Natural killer cell (primary cell): Measurements from ENCODE around the gene IFITM1. TPM values are rescaled to one million over a fixed set of nuclear protein-coding genes. Genes with fewer than 3 reads are reported as not detected.

Experiments
- ATAC-seq, 3 donors: fragments of 150-1000 bp in 2 of 3; fragments of 200-7000 bp in 1 of 3; cut with Tn5 transposase; 1 replicate in 1 of 3; 2 replicates in 2 of 3; pipeline ENCODE4 v1.10.0; 2021; ENCODE audit warnings: mild to moderate bottlenecking in 2 of 3, moderate library complexity in 2 of 3
- DNase-seq, 2 donors: peaks; one replicate each; pipeline versions ENCODE4 v3.0.0 to v3.0.0-alpha.2; 2013 to 2021; ENCODE audit warnings: mixed read lengths in 1 of 2
- H3K27ac ChIP-seq: one replicate; pipeline ENCODE4 v1.5.1; 2013; ENCODE audit warnings: mild to moderate bottlenecking, low read length
- H3K27me3 ChIP-seq: one replicate; pipeline ENCODE4 v1.6.1; 2013; ENCODE audit warnings: low read length; ENCODE audit not compliant: control insufficient read depth, insufficient read depth
- H3K36me3 ChIP-seq: one replicate; pipeline ENCODE4 v1.6.1; 2013; ENCODE audit warnings: low read length; ENCODE audit not compliant: control insufficient read depth, insufficient read depth
- H3K4me1 ChIP-seq: one replicate; pipeline ENCODE4 v1.6.1; 2013; ENCODE audit warnings: low read length; ENCODE audit not compliant: control insufficient read depth, insufficient read depth
- H3K4me3 ChIP-seq: one replicate; pipeline ENCODE4 v1.5.1; 2013; ENCODE audit warnings: low read length
- H3K9me3 ChIP-seq: one replicate; pipeline ENCODE4 v1.6.1; 2013; ENCODE audit warnings: low read length; ENCODE audit not compliant: control insufficient read depth, insufficient read depth
- H3K27ac Mint-ChIP-seq, 2 donors: one replicate each; pipeline ENCODE4 v1.8.0; 2022; ENCODE audit warnings: mild to moderate bottlenecking in 2 of 2, mixed read lengths in 2 of 2, moderate library complexity in 1 of 2
- H3K27me3 Mint-ChIP-seq, 2 donors: one replicate each; pipeline ENCODE4 v1.8.0; 2022; ENCODE audit warnings: low read depth in 2 of 2, mixed read lengths in 2 of 2
- H3K36me3 Mint-ChIP-seq: one replicate; pipeline ENCODE4 v1.8.0; 2022; ENCODE audit warnings: mixed read lengths
- H3K4me1 Mint-ChIP-seq, 2 donors: one replicate each; pipeline ENCODE4 v1.8.0; 2022; ENCODE audit warnings: mixed read lengths in 2 of 2
- H3K4me3 Mint-ChIP-seq: one replicate; pipeline ENCODE4 v1.8.0; 2022; ENCODE audit warnings: mild to moderate bottlenecking, moderate library complexity, mixed read lengths
- H3K9me3 Mint-ChIP-seq, 2 donors: one replicate each; pipeline ENCODE4 v1.8.0; 2022; ENCODE audit warnings: mixed read lengths in 2 of 2
- WGBS: methylation state at CpG from one replicate; pipeline ENCODE4 v1.1.7; 2013; ENCODE audit warnings: missing lambda C conversion rate; ENCODE audit not compliant: insufficient coverage; 5-methylcytosine and 5-hydroxymethylcytosine counted together
- intact Hi-C: fragments of 100-400 bp; cut with micrococcal nuclease; formaldehyde crosslinking; loops from one replicate; pipeline ENCODE4 v1.14.2; 2022
- total RNA-seq, 4 donors: library from RNA; stranded (reverse); fragments of 120-200 nt in 1 of 4; gene quantifications; one replicate each; pipeline versions ENCODE4 v1.2.3 to v1.2.4, GENCODE V29; 2013 to 2022
- TF ChIP-seq, protein P1 (sequence below): fragments of 200-600 bp; IDR thresholded peaks from one replicate; pipeline ENCODE4 v1.8.0; 2022; ENCODE audit warnings: antibody characterized with exemption

The IFITM1 gene
- total RNA-seq, 3 donors from 2014 or later (not counting 1 experiment from before 2014, with no cell fraction given) = 540 to 809 (median 710) TPM

DNA sequence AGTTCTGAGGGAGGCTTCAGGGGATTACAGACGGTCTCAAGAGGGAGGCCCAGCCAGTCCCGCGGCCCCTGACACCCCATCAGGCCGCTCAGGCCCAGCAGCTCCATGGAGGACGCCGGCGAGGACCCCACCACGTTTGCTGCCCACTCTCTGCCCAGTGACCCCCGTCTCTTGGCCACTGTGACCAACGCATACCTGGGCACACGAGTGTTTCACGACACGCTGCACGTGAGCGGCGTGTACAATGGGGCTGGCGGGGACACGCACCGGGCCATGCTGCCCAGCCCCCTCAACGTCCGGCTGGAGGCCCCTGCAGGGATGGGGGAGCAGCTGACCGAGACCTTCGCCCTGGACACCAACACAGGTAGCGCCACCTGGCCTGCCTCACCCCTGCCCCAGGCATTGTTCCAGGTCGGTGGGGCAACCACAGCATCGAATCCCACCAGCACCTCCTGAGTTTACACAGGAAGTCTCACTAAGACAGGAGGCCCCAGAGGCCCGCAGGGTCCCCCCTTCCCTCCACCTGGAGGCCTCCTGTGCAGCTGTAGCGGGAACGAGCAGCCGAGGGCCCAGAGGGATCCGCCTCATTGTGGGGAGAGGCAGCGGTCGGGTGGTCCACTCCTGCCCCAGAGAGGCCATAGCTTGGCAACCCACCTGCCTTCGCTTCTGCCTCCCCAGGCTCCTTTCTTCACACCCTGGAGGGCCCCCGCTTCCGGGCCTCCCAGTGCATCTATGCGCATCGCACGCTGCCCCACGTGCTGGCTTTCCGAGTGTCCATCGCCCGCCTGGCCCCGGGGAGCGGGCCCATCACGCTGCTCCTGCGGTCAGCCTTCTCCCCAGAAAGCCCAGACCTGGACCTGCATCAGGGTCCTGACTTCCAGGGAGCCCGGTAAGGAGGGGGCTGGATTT, 23.9 kb upstream of the IFITM1 start:
- Histone ChIP-seq H3K9me3 (no peaks in the 10 kb centered on the region), H3K27me3 (no peaks in the 10 kb centered on the region), H3K4me1 (peaks cover 60% of the 10 kb centered on the region), H3K36me3 (peaks cover 21% of the 10 kb centered on the region), H3K4me3 (peak overlapping the region; percentile 2), H3K27ac (no peak overlapping the region)
- intact Hi-C loops = no loop called here
- ATAC-seq (peak in 1 of 3 donors; percentile 52), DNase-seq (peak in 1 of 2 donors; percentile 63)
- Mint-ChIP-seq H3K36me3 (no peaks in the 10 kb centered on the region), H3K4me1 (peaks cover 20 to 38% of the 10 kb centered on the region in 2 donors), H3K27ac (peak overlapping the region; percentile 60 to 74), H3K4me3 (peak overlapping the region; percentile 88), H3K9me3 (no peaks in the 10 kb centered on the region), H3K27me3 (peaks cover 0 to 8% of the 10 kb centered on the region in 2 donors)
- TF ChIP-seq, protein P1, sequence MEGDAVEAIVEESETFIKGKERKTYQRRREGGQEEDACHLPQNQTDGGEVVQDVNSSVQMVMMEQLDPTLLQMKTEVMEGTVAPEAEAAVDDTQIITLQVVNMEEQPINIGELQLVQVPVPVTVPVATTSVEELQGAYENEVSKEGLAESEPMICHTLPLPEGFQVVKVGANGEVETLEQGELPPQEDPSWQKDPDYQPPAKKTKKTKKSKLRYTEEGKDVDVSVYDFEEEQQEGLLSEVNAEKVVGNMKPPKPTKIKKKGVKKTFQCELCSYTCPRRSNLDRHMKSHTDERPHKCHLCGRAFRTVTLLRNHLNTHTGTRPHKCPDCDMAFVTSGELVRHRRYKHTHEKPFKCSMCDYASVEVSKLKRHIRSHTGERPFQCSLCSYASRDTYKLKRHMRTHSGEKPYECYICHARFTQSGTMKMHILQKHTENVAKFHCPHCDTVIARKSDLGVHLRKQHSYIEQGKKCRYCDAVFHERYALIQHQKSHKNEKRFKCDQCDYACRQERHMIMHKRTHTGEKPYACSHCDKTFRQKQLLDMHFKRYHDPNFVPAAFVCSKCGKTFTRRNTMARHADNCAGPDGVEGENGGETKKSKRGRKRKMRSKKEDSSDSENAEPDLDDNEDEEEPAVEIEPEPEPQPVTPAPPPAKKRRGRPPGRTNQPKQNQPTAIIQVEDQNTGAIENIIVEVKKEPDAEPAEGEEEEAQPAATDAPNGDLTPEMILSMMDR = no peak
- 81% methylated on average over 48 of the region's 48 CpGs for WGBS

DNA sequence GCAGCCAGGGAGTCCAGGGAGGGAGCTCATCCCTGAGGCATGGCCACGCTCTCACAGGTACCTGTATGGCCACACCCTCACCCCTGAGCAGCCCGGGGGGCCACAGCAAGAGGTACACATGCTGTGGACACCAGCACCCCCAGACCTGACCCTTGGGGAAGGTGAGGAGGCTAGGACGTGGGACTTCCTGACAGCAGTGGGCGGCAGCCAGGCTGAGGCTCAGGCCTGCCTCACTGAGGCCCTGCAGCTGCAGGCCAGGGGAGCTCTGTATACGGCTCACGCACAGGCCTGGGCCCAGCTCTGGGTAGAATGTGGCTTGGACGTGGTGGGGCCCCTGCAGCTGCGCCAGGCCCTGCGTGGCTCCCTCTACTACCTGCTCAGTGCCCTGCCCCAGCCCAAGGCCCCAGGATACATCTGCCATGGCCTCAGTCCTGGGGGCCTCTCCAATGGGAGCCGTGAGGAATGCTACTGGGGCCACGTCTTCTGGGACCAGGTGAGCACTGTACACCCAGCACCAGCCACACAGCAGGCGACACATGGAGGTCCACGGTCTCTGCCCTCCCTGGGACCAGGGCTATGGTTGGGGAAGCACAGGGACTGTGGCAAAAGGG, 23.1 kb upstream of the IFITM1 start:
- TF ChIP-seq, protein P1 = no peak
- Histone ChIP-seq H3K27ac (no peak overlapping the region), H3K36me3 (peaks cover 24% of the 10 kb centered on the region), H3K9me3 (no peaks in the 10 kb centered on the region), H3K27me3 (no peaks in the 10 kb centered on the region), H3K4me3 (no peak overlapping the region), H3K4me1 (peaks cover 55% of the 10 kb centered on the region)
- peak overlapping the region; percentile 60 to 74 for H3K27ac Mint-ChIP-seq
- ATAC-seq = no peak
- 87% methylated on average over 12 of the region's 13 CpGs for WGBS
- peaks cover 20 to 38% of the 10 kb centered on the region in 2 donors for H3K4me1 Mint-ChIP-seq
- no peaks in the 10 kb centered on the region for H3K36me3 Mint-ChIP-seq
- DNase-seq = no peak
- peak overlapping the region; percentile 88 for H3K4me3 Mint-ChIP-seq
- H3K27me3 Mint-ChIP-seq = peaks cover 0 to 8% of the 10 kb centered on the region in 2 donors
- intact Hi-C loops = no loop called here
- H3K9me3 Mint-ChIP-seq = no peaks in the 10 kb centered on the region

DNA sequence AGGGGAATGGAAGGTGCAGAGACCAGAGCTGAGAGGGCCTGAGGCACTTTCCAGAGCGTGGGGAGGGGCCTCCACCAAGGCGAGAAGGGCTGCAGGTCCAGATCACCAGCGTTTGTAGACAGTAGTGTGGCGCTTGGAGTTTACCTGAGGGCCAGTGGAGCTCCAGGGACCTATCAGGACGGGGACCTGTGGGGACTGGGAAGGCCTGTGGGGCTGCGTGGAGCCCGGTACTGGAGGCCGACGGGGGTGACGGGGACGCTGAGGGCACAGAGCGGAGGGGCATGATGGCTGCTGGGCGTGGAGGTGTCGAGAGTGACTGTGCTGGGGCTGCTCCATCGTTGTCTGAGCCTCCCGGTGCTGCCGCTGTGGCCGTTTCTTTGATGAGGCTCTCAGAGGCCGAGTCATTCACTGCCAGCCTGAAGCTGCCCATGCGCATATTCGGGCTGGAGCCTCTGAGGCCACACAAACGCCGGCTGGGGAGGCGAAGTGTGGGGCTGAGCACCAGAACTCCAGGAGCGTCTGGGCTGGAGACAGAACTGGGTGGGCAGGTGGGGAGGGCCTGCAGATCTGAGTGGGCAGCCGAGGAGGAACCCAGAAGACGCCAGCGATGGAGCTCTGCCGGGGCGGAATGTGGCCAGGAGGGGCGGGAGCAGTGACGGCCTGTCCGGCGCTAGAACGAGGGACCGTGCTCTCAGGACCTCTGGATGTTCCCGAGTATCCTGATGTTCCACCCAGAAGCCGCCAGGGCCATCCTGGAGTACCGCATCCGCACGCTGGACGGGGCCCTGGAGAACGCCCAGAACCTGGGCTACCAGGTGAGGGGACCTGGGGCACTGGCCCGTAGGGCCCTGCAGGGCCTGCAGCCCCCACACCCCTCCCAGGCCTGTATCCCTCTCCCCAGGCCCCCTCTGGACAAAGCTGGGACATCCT, 22.3 kb upstream of the IFITM1 start:
- peaks cover 57% of the 10 kb centered on the region for H3K4me1 ChIP-seq
- 95% methylated on average over 44 of the region's 44 CpGs for WGBS
- H3K36me3 ChIP-seq = peaks cover 27% of the 10 kb centered on the region
- peaks cover 0 to 5% of the 10 kb centered on the region in 2 donors for H3K27me3 Mint-ChIP-seq
- peaks cover 20 to 38% of the 10 kb centered on the region in 2 donors for H3K4me1 Mint-ChIP-seq
- no peak overlapping the region for H3K4me3 ChIP-seq
- no peaks in the 10 kb centered on the region for H3K9me3 Mint-ChIP-seq
- H3K36me3 Mint-ChIP-seq = no peaks in the 10 kb centered on the region
- H3K9me3 ChIP-seq = no peaks in the 10 kb centered on the region
- peak overlapping the region; percentile 57 for H3K4me3 Mint-ChIP-seq
- DNase-seq (no peak), ATAC-seq (no peak)
- peak overlapping the region in 1 of 2 donors; percentile 74 for H3K27ac Mint-ChIP-seq
- no peaks in the 10 kb centered on the region for H3K27me3 ChIP-seq
- no peak overlapping the region for H3K27ac ChIP-seq
- intact Hi-C loops = no loop called here
- TF ChIP-seq, protein P1 = no peak
